DMS79 treated with DMSO at 0.1 percent for 48 hours (cell line): Measurements from ENCODE around the gene KIF15.
"Not testable (repeated sequence)": the region's sequence is repeated elsewhere in the genome, so short reads cannot be mapped to it uniquely, and the experiment has no call there.

Experiments
- DNase-seq: peaks from one replicate; lab custom pipeline; 2025; lab: John Stamatoyannopoulos, UW

KIF15 gene

GRCh38 chr3:44761424-44762169, at the start of gene KIF15, which contains the start of gene KIAA1143:
Gene KIF15 (plus strand): TSS chr3:44761794. CDS start chr3:44761866, 72 bp downstream.
Gene KIAA1143 (minus strand): TSS chr3:44761619. CDS start chr3:44761602, 17 bp downstream.
- DNase-seq = peak; percentile 75

GRCh38 chr3:44712455-44713075, 49.0 kb upstream of the KIF15 start, which contains the start of gene ZNF502:
Gene ZNF502 (plus strand): TSS chr3:44712660. CDS start chr3:44720262, 7,602 bp downstream.
- DNase-seq = no peak

GRCh38 chr3:44721231-44722102, 40.1 kb upstream of the KIF15 start:
- DNase-seq = no peak

GRCh38 chr3:44722103-44722401, 39.5 kb upstream of the KIF15 start:
- no peak for DNase-seq

- DNase-seq = peak; percentile 36
Measured at GRCh38 chr3:44729384-44729910, 32.1 kb upstream of the KIF15 start, which contains the start of gene ZNF501. Gene ZNF501 (plus strand): TSS chr3:44729635. CDS start chr3:44734422, 4,787 bp downstream.

GRCh38 chr3:44734646-44735168, 26.9 kb upstream of the KIF15 start:
- DNase-seq = no peak

- DNase-seq = no peak
Measured at GRCh38 chr3:44761101-44761423, 532 bp upstream of the KIF15 start.

GRCh38 chr3:44762170-44762677, 630 bp downstream of the KIF15 start:
- DNase-seq = peak; percentile 12

- no peak for DNase-seq
Measured at GRCh38 chr3:44762690-44763089, 1.1 kb downstream of the KIF15 start.

- DNase-seq = no peak
Measured at GRCh38 chr3:44764248-44764647, 2.7 kb downstream of the KIF15 start.

- DNase-seq = no peak
Measured at GRCh38 chr3:44771424-44772098, 10.0 kb downstream of the KIF15 start.

- no peak for DNase-seq
Measured at GRCh38 chr3:44772099-44772442, 10.5 kb downstream of the KIF15 start.

- no peak for DNase-seq
Measured at GRCh38 chr3:44782891-44783290, 21.3 kb downstream of the KIF15 start.

GRCh38 chr3:44795197-44795596, 33.6 kb downstream of the KIF15 start:
- no peak for DNase-seq

GRCh38 chr3:44802011-44802410, 40.4 kb downstream of the KIF15 start:
- no peak for DNase-seq

GRCh38 chr3:44803298-44803697, 41.7 kb downstream of the KIF15 start:
- DNase-seq = no peak

GRCh38 chr3:44805960-44806359, 44.4 kb downstream of the KIF15 start:
- DNase-seq = no peak

GRCh38 chr3:44814751-44815150, 53.2 kb downstream of the KIF15 start:
- DNase-seq = no peak

- not testable (repeated sequence) for DNase-seq
Measured at GRCh38 chr3:44816334-44816733, 54.7 kb downstream of the KIF15 start.

GRCh38 chr3:44821206-44821605, 59.6 kb downstream of the KIF15 start:
- DNase-seq = not testable (repeated sequence)

GRCh38 chr3:44825264-44825925, 63.8 kb downstream of the KIF15 start:
- DNase-seq = no peak
